NCI-H187 treated with DMSO at 0.1 percent for 48 hours (cell line): ENCODE measurements around the gene NPAS3.

Experiments used
- DNase-seq: peaks from one replicate; lab custom pipeline; 2025; lab: John Stamatoyannopoulos, UW

Gene NPAS3

DNA sequence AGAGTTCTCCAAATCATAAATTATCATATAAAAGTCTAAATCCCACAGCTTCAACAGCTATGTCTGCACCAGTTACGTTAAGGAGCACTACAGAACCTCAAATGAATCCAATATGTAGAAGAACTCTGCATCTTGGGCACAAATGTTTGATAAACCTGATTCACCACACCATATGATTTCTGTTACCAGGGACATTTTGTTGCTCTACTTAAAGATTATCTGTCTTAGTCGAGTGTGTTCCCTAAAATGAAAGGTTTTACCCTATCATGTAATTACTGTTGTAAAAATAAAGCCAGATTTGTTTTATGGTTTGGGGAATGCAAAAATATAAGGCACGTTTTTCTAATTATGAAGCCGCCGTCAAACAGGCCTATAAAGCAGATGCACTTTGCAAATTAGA, 649.1 kb downstream of the NPAS3 start:
- DNase-seq = no peak

DNA sequence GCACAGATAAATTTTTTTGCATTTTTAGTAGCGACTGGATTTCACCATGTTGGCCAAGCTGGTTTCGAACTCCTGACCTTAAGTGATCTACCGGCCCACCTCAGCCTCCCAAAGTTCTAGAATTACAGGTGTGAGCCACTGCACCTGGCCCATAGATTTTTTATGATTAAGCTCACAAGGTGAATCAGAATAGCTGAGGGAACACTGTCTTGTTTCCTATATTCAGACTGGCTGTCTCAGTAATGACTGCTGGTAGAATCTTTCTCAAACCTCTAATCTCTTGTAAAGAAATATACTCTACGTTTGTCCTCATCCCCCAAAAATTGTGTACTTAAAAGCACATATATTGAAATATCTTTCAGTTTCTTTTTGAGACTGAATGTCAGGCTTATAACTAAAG, 650.1 kb downstream of the NPAS3 start:
- DNase-seq = no peak

DNA sequence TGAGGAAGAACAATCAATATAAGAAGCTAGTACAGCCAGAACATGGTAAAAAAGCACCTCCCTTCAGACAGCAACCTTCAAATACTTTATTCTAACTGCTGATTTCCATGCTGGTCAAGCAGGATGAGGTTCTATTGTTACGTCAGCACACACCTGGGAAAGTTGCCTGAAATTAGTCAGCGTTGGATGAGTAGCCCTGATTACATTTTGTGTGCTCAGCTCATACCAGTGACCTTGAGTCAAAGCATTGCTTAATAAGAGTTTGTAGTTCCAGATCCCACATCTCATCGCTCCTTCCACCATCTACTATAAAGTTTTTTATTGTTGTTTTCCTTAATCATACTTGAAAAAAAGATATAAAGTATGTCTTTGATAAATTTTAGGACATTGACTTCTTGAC, 650.7 kb downstream of the NPAS3 start:
- DNase-seq = no peak

DNA sequence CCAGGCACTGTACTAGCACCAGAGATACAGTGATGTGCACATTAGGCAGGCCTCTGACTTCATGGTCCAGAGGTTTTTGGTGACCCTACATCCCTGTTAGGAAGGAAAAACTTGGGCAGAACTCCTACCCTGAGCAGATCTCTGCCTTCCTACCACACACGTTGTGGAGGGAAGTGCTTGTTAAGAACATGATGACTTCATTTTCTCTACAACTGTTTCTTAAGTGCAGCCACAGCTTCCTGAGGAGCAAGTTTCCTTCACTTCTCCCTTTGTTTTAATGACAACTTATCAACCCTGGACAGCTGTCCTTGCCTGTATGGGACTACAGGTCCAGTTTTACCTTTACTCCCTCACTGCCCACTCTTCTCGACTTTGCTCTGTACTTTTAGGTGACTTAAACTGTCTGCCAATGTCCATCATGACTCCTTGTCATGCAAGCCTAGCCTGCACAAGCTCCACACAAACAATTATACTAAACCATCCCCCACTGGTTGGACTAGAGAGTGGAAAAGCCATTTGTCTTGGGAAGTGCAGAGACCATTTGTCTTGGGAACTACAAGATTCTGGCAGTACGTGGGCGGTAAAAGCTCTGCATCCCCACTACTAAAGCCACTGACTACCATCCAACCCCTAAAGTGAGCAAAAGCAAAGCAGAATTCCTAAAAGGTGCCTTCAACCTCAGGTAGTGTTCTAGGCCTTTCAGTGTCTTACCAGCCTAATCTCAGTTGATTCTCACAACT, 652.4 kb downstream of the NPAS3 start:
- no peak for DNase-seq

DNA sequence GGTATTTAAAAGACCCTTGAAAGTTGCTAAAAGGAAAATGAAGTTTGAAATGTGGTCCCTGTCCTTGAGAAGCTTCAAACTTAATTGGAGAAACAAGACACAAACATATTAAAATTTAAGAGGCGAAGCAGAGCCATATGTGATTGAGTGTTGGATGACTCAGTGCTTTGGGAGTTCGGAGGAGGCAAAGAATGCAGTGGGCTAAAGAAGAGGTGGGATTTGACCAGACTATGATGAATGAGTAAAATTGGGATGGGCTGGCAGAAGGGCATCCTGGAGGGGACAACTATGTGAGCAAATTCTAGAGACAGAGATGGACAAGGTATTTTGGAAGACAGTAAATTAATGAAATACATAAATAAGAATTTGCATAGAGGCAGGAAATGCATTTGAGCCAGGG, 653.6 kb downstream of the NPAS3 start:
- no peak for DNase-seq

- DNase-seq = no peak
Observed at GRCh38 chr14:33596211-33597080, 657.8 kb downstream of the NPAS3 start.

- DNase-seq = no peak
Observed at GRCh38 chr14:33598582-33598981, 659.9 kb downstream of the NPAS3 start.

DNA sequence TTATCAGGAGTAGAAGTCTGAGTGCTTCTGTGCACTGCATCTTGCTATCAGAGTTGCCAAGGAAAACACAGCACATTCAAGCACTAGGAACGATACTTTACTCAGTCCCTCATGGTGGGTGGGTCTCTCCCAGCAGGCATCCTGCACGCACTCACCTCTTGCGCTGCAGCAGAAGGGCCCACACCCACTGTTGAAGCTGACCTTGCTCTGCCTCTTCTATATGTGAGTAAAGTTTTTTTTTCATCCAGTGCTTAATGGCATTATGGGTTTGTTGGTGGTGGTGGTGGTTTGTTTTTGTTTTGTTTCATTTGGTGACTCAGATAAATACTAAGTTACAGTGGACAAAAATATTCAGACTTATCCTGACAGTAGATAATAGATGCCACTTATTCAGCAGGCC, 663.7 kb downstream of the NPAS3 start:
- DNase-seq = no peak

DNA sequence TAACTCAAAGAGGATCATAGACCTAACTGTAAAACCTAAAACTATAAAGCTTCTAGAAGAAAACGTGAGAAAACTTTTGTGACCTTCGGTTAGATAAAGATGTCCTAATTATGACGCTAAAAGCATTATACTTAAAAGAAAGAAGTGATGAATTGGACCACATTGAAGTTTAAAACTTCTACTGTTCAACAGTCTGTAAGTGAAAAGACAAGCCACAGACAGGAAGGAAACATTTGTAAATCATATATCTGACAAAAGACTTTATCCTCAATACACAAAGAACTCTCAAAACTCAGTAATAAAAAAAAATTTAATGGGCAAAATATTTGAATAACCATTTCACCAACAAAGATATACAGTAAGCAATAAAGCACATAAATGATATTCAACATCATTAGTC, 667.9 kb downstream of the NPAS3 start:
- no peak for DNase-seq

DNA sequence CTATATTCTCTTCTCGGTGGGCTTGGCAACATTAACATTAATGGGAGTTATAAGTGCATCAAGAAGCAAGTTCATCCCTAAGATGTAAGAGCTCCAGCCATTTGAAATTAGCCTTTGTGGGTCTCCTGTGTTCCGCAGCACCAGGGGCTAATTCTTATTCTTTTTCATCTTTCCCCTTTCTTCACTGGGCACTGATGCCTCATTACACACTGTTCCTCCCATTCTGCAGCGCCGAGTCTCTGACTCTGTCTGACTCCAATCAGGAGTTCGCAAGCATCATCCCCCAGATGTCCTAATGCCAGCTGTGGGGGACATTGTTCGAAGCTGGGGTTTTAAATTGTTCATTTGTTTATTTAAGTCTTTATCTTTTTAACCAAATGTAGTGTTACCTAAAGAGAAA, 670.9 kb downstream of the NPAS3 start:
- no peak for DNase-seq

- no peak for DNase-seq
Observed at GRCh38 chr14:33610121-33610520, 671.4 kb downstream of the NPAS3 start.

DNA sequence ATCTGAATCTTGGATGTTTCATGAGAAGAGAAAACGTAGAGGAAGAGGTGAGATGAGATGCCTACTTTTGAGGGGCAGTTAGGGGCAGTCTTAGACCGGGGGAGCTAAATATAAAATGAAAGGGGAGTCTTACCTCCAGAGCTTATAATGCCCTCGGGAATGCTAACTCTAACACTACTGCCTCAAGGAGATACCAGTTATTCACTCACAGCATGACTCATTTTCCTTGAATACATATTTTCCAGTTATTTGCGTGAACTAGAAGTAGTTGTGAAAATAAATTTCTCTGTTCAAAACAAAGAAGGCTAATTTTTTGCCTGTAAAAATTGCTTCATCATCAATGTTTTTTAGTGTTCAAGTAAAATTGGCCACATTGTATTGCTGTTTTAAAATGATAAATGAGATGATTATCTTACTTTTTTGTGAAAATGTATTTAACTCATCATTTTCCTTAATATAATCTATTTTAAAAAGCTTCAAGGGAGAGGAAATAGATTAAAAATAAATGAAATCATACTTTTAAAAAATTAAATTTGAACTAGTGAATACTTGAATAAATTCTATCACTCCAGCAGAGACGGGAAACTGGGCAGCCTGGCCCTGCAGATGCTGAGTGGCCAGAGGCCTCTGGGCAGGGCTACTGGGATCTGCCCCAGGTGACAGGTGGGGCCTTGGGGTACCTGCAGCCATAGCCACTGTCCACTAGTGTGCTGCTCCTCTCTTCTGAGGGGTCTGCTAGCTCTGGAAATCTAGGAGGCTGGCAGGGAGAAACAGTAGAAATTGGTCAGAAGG, 672.9 kb downstream of the NPAS3 start:
- no peak for DNase-seq

DNA sequence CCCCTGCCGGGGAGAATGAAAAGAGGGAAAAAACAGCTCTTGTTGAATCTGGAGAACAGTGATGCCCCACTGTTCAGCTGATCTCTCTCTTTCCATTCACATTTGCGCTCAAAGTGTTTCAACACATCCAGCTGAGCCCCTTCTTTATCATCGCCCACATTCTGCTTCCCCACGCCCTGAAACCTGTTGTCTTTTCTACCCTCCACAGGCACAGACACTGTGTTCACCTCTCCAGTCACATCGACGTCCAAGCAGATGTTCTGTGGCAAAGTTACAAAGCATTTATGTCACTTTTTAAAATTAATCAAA, 673.5 kb downstream of the NPAS3 start:
- no peak for DNase-seq

GRCh38 chr14:33617154-33617553, 678.5 kb downstream of the NPAS3 start:
- DNase-seq = no peak

GRCh38 chr14:33618361-33619105, 679.9 kb downstream of the NPAS3 start:
- no peak for DNase-seq

DNA sequence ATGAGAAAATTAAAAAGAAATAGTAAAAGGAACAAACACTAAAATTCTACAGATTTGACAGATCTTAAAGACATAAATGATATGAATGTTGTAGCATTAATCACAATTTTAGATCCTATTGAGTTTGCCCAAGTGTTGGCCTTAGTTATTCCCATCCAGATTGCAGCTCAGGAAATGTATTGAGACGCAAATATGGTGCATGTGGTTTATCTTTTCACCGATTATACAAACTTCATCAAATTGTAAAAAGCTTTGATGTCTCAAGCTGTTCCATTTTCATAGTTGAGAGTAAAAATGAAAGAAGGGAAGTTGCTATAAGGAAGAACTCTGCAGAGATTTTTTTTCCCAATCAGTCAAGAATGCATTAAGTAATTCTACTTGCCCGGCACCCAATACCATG, 683.8 kb downstream of the NPAS3 start:
- no peak for DNase-seq

DNA sequence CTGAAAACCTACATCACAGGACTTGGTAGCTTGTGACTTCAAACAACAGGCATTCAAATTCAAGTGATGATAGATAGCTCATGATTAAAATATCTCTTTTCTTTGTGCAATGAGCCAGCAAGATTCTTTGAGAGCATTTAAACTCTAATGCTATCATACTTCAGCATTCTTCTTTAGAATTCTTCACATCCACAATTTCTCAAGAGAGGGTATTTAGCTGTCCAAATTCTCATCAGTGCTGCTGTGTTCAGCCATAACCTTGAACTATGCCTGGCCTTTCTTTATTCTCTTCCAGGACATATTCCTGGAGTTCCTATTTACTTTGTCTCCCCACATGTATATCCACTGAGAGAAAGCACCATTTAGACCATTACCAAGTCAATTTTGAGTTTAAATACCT, 691.1 kb downstream of the NPAS3 start:
- DNase-seq = no peak

DNA sequence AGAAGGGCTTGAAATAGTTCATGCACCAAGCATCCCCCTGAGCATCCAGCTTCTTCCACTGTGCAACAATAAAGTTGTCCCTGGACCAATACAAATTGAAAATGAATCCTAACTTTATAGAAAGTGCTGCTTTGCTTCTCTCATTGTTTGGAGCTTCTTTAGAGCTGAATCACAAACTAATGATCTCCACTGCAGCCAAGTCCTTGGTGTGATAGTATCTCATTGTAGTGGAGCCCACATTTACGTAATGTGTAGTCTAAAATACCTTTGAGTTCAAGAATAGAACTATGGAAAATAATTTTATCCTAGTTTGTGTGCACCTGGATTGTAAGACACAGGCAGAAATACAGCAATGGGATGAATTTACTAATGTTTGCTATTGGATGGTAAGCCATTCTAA, 692.3 kb downstream of the NPAS3 start:
- no peak for DNase-seq

- DNase-seq = no peak
Observed at GRCh38 chr14:33631441-33631840, 692.8 kb downstream of the NPAS3 start.

DNA sequence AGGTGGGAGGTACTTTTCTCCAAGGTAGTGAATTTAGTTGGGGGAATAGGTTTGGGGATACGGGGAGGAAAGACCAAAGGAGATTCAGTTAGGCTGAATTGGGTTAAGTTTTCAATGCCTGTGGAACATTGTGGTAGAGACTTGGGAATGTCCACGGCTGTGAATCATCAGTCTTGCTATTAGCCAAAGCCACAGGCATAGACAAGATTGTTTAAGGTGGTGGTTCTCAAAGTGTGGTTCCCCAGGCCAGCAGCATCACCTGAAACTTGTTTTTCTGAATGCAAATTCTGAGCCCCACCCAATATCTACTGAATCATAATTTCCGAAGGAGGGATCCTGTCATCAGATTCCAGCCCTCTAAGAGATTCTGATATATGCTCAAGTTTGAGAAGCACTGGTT, 696.0 kb downstream of the NPAS3 start:
- no peak for DNase-seq

DNA sequence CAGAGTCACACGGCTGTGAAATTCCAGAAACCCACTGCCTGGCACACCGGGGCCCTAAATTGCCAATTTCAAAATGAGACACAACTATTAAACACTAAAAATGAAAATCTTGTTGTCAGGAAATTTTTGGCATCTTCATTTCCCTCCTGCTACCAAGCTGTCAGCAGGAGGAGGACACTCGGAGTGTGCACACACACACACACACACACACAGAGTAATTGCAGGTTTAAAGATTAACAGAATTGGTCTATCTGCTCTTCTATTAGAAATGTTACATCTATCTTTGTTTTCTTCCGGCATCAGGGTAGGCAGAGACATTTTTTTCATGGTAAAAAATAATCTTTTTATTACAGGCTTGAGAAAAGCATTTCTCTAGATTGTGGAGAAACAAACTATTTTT, 698.0 kb downstream of the NPAS3 start:
- DNase-seq = no peak

GRCh38 chr14:33642080-33642479, 703.4 kb downstream of the NPAS3 start:
- no peak for DNase-seq
